HepG2 (cell line): Measurements from ENCODE around the gene ZNF491. TPM values are rescaled to one million over a fixed set of nuclear protein-coding genes. Genes with fewer than 3 reads are reported as not detected.
"Not testable (repeated sequence)": the region's sequence is repeated elsewhere in the genome, so short reads cannot be mapped to it uniquely, and the experiment has no call there.

Experiments used
- CBX5 ChIP-seq: sonication (generic); formaldehyde crosslinking; IDR thresholded peaks from 2 replicates; pipeline ENCODE4 v1.4.0; 2020; ENCODE audit warnings: missing genetic modification reagents, borderline replicate concordance
- CEBPG ChIP-seq: IDR thresholded peaks from 2 replicates; pipeline ENCODE4 v1.6.1; 2016
- FOXP1 ChIP-seq, 2 experiments: fragments of 450-650 bp in 1 of 2; IDR thresholded peaks; 2 replicates each; pipeline ENCODE4 v1.6.1; 2017 to 2018; ENCODE audit warnings: antibody characterized with exemption in 1 of 2
- HDAC1 ChIP-seq: sonication (generic); formaldehyde crosslinking; IDR thresholded peaks from 2 replicates; pipeline ENCODE4 v1.5.1; 2020; ENCODE audit warnings: mild to moderate bottlenecking, missing genetic modification reagents
- HMG20A ChIP-seq: IDR thresholded peaks from 2 replicates; pipeline ENCODE4 v1.6.1; 2016; ENCODE audit warnings: borderline replicate concordance
- HOMEZ ChIP-seq: IDR thresholded peaks from 2 replicates; pipeline ENCODE4 v1.6.1; 2016; ENCODE audit warnings: low read depth
- KDM3A ChIP-seq: IDR thresholded peaks from 2 replicates; pipeline ENCODE4 v1.6.1; 2018; ENCODE audit warnings: low read depth, missing compliant biosample characterization
- KLF16 ChIP-seq, 2 experiments: sonication (generic) in 1 of 2; formaldehyde crosslinking in 1 of 2; IDR thresholded peaks; 2 replicates each; pipeline versions ENCODE4 v1.6.1 to v1.8.0; 2016 to 2023; ENCODE audit warnings: missing genetic modification reagents in 2 of 2, missing compliant biosample characterization in 1 of 2
- PITX1 ChIP-seq: sonication (generic); formaldehyde crosslinking; IDR thresholded peaks from 2 replicates; pipeline ENCODE4 v1.5.1; 2020; ENCODE audit warnings: mild to moderate bottlenecking, missing genetic modification reagents
- REPIN1 ChIP-seq: sonication (generic); formaldehyde crosslinking; IDR thresholded peaks from 2 replicates; pipeline ENCODE4 v1.8.0; 2022; ENCODE audit warnings: missing genetic modification reagents, low read depth, mild to moderate bottlenecking, borderline replicate concordance
- RXRA ChIP-seq: sonication (generic); formaldehyde crosslinking; IDR thresholded peaks from 2 replicates; pipeline ENCODE4 v1.5.1; 2020; ENCODE audit warnings: missing genetic modification reagents
- SAP130 ChIP-seq: IDR thresholded peaks from 2 replicates; pipeline ENCODE4 v1.6.1; 2016; ENCODE audit warnings: low read depth
- SIX1 ChIP-seq: sonication (generic); formaldehyde crosslinking; IDR thresholded peaks from 2 replicates; pipeline ENCODE4 v1.4.0; 2020; ENCODE audit warnings: missing genetic modification reagents, borderline replicate concordance
- SKI ChIP-seq: fragments of 450-650 bp; IDR thresholded peaks from one replicate; pipeline ENCODE4 v1.6.1; 2018; ENCODE audit warnings: mild to moderate bottlenecking; ENCODE audit not compliant: partially characterized antibody
- SOX13 ChIP-seq, 3 experiments: fragments of 450-650 bp in 1 of 3; sonication (generic) in 1 of 3; formaldehyde crosslinking in 1 of 3; IDR thresholded peaks in 2 of 3; conservative IDR thresholded peaks in 1 of 3; 2 replicates each; pipeline versions ENCODE4 v1.5.0 to v1.6.1; 2016 to 2020; ENCODE audit warnings: antibody characterized with exemption in 1 of 3, mild to moderate bottlenecking in 1 of 3, missing compliant biosample characterization in 1 of 3, missing genetic modification reagents in 1 of 3, moderate library complexity in 1 of 3
- SP5 ChIP-seq: IDR thresholded peaks from 2 replicates; pipeline ENCODE4 v1.6.1; 2016; ENCODE audit warnings: low read depth, borderline replicate concordance
- ZBTB33 ChIP-seq: sonication (generic); formaldehyde crosslinking; IDR thresholded peaks from 2 replicates; pipeline ENCODE4 v1.4.0; 2020; ENCODE audit warnings: missing genetic modification reagents
- ZNF292 ChIP-seq: sonication (generic); formaldehyde crosslinking; IDR thresholded peaks from 2 replicates; pipeline ENCODE4 v1.8.1; 2022; ENCODE audit warnings: mild to moderate bottlenecking, low read depth, missing genetic modification reagents, borderline replicate concordance
- ZNF331 ChIP-seq: sonication (generic); formaldehyde crosslinking; IDR thresholded peaks from 2 replicates; pipeline ENCODE4 v1.4.0; 2020; ENCODE audit warnings: missing genetic modification reagents
- ZNF460 ChIP-seq: sonication (generic); formaldehyde crosslinking; IDR thresholded peaks from 2 replicates; pipeline ENCODE4 v1.5.1; 2020; ENCODE audit warnings: missing genetic modification reagents, mild to moderate bottlenecking, borderline replicate concordance
- ZNF556 ChIP-seq: sonication (generic); formaldehyde crosslinking; IDR thresholded peaks from 2 replicates; pipeline ENCODE4 v1.4.0; 2020; ENCODE audit warnings: mild to moderate bottlenecking, missing genetic modification reagents, borderline replicate concordance
- ZNF710 ChIP-seq: sonication (generic); formaldehyde crosslinking; IDR thresholded peaks from 2 replicates; pipeline ENCODE4 v1.5.0; 2020; ENCODE audit warnings: mild to moderate bottlenecking, missing genetic modification reagents, borderline replicate concordance
- ZNF761 ChIP-seq: sonication (generic); formaldehyde crosslinking; conservative IDR thresholded peaks from 2 replicates; pipeline ENCODE4 v1.4.0; 2020; ENCODE audit warnings: mild to moderate bottlenecking, missing genetic modification reagents
- polyA plus RNA-seq, 8 experiments: library from polyadenylated mRNA; depleted of rRNA in 3 of 8; stranded (reverse) in 7 of 8; unstranded in 1 of 8; fragments of >200 nt; fragmentation: Illumina TruSeq in 4 of 8; extraction: Trizol in 4 of 8; gene quantifications; 2 replicates each; pipeline versions ENCODE4 v1.2.1 to v1.2.3, GENCODE V29; 2011 to 2016; ENCODE audit warnings: low read depth in 4 of 8, missing spikeins in 1 of 8, mixed read lengths in 1 of 8; ENCODE audit not compliant: insufficient read depth in 1 of 8
- total RNA-seq, 5 experiments: library from RNA; depleted of rRNA; stranded (reverse); fragments of >200 nt; fragmentation: Illumina TruSeq; extraction: Trizol; gene quantifications; 2 replicates each; pipeline ENCODE4 v1.2.3, GENCODE V29; 2016; ENCODE audit warnings: low read depth in 1 of 5

ZNF491 gene
- total and polyA plus RNA-seq, 2 of the 13 experiments (the other 11 are each of a cell fraction or from before 2014, with no cell fraction given) = 0.57 to 2.2 TPM

DNA sequence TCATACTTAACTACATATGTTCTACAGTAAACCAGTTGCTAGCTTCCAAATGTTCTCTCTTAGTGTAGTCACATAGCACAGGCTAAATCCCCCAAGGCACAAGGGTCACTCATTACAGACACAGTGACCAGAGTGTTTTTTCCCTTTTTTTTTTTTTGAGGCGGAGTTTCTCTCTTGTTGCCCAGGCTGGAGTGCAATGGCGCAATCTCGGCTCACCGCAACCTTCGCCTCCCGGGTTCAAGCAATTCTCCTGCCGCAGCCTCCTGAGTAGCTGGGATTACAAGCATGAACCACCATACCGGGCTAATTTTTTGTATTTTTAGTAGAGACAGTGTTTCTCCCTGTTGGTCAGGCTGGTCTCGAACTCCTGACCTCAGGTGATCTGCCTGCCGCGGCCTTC, 21.7 kb upstream of the ZNF491 start (continued):
- TF ChIP-seq KLF16 (CRISPR knock-in tag; IDR thresholded peaks at IDR 0.05) (0 out of 4 replicates have a peak, but pooled peaks of 1 of the 2 experiments have one; percentile 22), ZNF460 (peak; percentile 88; the same call in 1 of the 2 replicates), SKI (peak; percentile 43), RXRA (CRISPR knock-in tag) (peak; percentile 63), PITX1 (CRISPR knock-in tag) (peak; percentile 87), HOMEZ (CRISPR knock-in tag) (0 out of 2 replicates have a peak, but pooled peaks have one; percentile 32), ZNF556 (CRISPR knock-in tag) (peak; percentile 58; the same call in 1 of the 2 replicates), KDM3A (CRISPR knock-in tag) (peak; percentile 76; the same call in 1 of the 2 replicates), SAP130 (peak; percentile 68), CEBPG (CRISPR knock-in tag) (peak; percentile 92), SOX13 (CRISPR knock-in tag; conservative IDR thresholded peaks at IDR 0.05 in 1 of 2, IDR thresholded peaks at IDR 0.05 in 1 of 2) (peak in 1 of 2 experiments; percentile 50; a peak in 2 of 4 replicates), ZNF761 (CRISPR knock-in tag) (0 out of 2 replicates have a peak, but pooled peaks have one; percentile 63), HDAC1 (CRISPR knock-in tag) (peak; percentile 41), REPIN1 (CRISPR knock-in tag) (peak; percentile 23; the same call in 1 of the 2 replicates), FOXP1 (IDR thresholded peaks at IDR 0.05) (0 out of 2 replicates have a peak, but pooled peaks have one; percentile 32), FOXP1 (CRISPR knock-in tag; IDR thresholded peaks at IDR 0.05) (0 out of 2 replicates have a peak, but pooled peaks have one; percentile 16), ZNF292 (CRISPR knock-in tag) (peak; percentile 60), ZNF331 (CRISPR knock-in tag) (peak; percentile 45; the same call in 1 of the 2 replicates), CBX5 (CRISPR knock-in tag) (peak; percentile 30; the same call in 1 of the 2 replicates), HMG20A (CRISPR knock-in tag) (peak; percentile 28; the same call in 1 of the 2 replicates), SIX1 (CRISPR knock-in tag) (0 out of 2 replicates have a peak, but pooled peaks have one; percentile 9), ZNF710 (CRISPR knock-in tag) (0 out of 2 replicates have a peak, but pooled peaks have one; percentile 43), SP5 (CRISPR knock-in tag) (peak; percentile 84; the same call in 1 of the 2 replicates), ZBTB33 (peak; percentile 26; the same call in 1 of the 2 replicates)
- TF ChIP-seq SOX13 (IDR thresholded peaks at IDR 0.05) = not testable (repeated sequence)
